Kidney (tissue), 14 donors: ENCODE results near the gene AK9. TPM values are rescaled to one million over a fixed set of nuclear protein-coding genes. Genes with fewer than 3 reads are reported as not detected.

Source experiments
- DNase-seq, 5 donors: peaks; one replicate each; pipeline ENCODE4 v3.0.0-alpha.2; 2013 to 2020
- FAIRE-seq: peaks from 2 replicates; lab custom pipeline; 2012; peaks lifted over from hg19 to GRCh38; lab: Jason Lieb, UNC
- H3K27ac ChIP-seq, 2 donors: one replicate each; pipeline ENCODE4 v1.7.0; 2013; ENCODE audit warnings: low read depth in 2 of 2, low read length in 2 of 2, inconsistent platforms in 1 of 2
- H3K27me3 ChIP-seq: one replicate; pipeline ENCODE4 v1.7.1; 2013; ENCODE audit warnings: low read length, inconsistent platforms; ENCODE audit not compliant: control insufficient read depth, insufficient read depth
- H3K36me3 ChIP-seq, 3 donors: one replicate each; pipeline versions ENCODE4 v1.7.0 to v1.7.1; 2013; ENCODE audit warnings: low read length in 3 of 3, control low read depth in 1 of 3, inconsistent platforms in 1 of 3; ENCODE audit not compliant: insufficient read depth in 3 of 3, control insufficient read depth in 2 of 3
- H3K4me1 ChIP-seq, 3 donors: one replicate each; pipeline versions ENCODE4 v1.7.0 to v1.7.1; 2013; ENCODE audit warnings: low read length in 3 of 3, inconsistent platforms in 1 of 3, low read depth in 1 of 3; ENCODE audit not compliant: control insufficient read depth in 2 of 3, insufficient read depth in 2 of 3
- H3K4me3 ChIP-seq, 3 donors: one replicate each; pipeline versions ENCODE4 v1.7.0 to v1.8.1; 2013; ENCODE audit warnings: low read length in 3 of 3, control low read depth in 1 of 3, inconsistent platforms in 1 of 3
- H3K9ac ChIP-seq, 3 donors: one replicate each; pipeline versions ENCODE4 v1.7.0 to v1.7.1; 2013; ENCODE audit warnings: low read length in 3 of 3, control low read depth in 1 of 3, inconsistent platforms in 1 of 3
- H3K9me3 ChIP-seq, 3 donors: one replicate each; pipeline versions ENCODE4 v1.7.0 to v1.7.1; 2013; ENCODE audit warnings: low read length in 3 of 3, control low read depth in 1 of 3, inconsistent platforms in 1 of 3; ENCODE audit not compliant: control insufficient read depth in 2 of 3, insufficient read depth in 1 of 3
- CTCF ChIP-seq: IDR thresholded peaks from 3 replicates; pipeline ENCODE4 v1.5.1; 2012; ENCODE audit warnings: mild to moderate bottlenecking, moderate library complexity, borderline replicate concordance; ENCODE audit not compliant: insufficient read depth; ENCODE audit errors: extremely low read depth
- intact Hi-C: fragments of 100-400 bp; cut with DNase I; formaldehyde crosslinking; loops from one replicate; pipeline ENCODE4 v1.11.1; 2022
- polyA plus RNA-seq: library from polyadenylated mRNA; stranded (reverse); fragments of 350-450 nt; fragmentation: Illumina TruSeq; extraction: RNeasy Lipid Tissue Mini Kit (QIAGEN cat#74804); gene quantifications from one replicate; pipeline ENCODE4 v1.2.3, GENCODE V29; 2014; ENCODE audit warnings: low read depth, low replicate concordance; ENCODE audit not compliant: insufficient read depth
- total RNA-seq: library from RNA; stranded (reverse); fragmentation: NEBNext Ultra II Directional; extraction: Animal tissue kit (Norgen Biotek cat#: 25700); gene quantifications from one replicate; pipeline ENCODE4 v1.2.1, GENCODE V29; 2021
- donor health status: control.
- donor health status: control.
- donor health status: control.
- donor health status: control.
- donor health status: control.
- donor health status: DM: yes; HTN: yes; CAD: no.
- donor health status: Normal renal cell carcinoma (clear cell type).

AK9 gene
- total and polyA plus RNA-seq, 2 donors from 2014 or later, result 4.6 to 10.9 TPM

- intact Hi-C loops, result no loop called here
- Histone ChIP-seq H3K9ac (no peak overlapping the region), H3K27ac (no peak overlapping the region), H3K36me3 (no peaks in the 10 kb centered on the region), H3K4me3 (no peak overlapping the region), H3K4me1 (no peaks in the 10 kb centered on the region), H3K9me3 (no peaks in the 10 kb centered on the region), H3K27me3 (no peaks in the 10 kb centered on the region)
- DNase-seq (no peak), FAIRE-seq (no peak)
- no peak for TF ChIP-seq CTCF
These were observed 14.3 kb downstream of the AK9 start for GRCh38 chr6:109676724-109677123.

GRCh38 chr6:109672839-109673238, 18.2 kb downstream of the AK9 start:
- intact Hi-C loops, result no loop called here
- Histone ChIP-seq H3K4me3 (no peak overlapping the region), H3K9ac (no peak overlapping the region), H3K9me3 (no peaks in the 10 kb centered on the region), H3K36me3 (no peaks in the 10 kb centered on the region), H3K4me1 (no peaks in the 10 kb centered on the region), H3K27me3 (no peaks in the 10 kb centered on the region), H3K27ac (no peak overlapping the region)
- FAIRE-seq (no peak), DNase-seq (no peak)
- TF ChIP-seq CTCF, result no peak

- intact Hi-C loops, result no loop called here
These were observed 18.8 kb downstream of the AK9 start for GRCh38 chr6:109672175-109672574.

More at GRCh38 chr6:109672175-109672574, 18.8 kb downstream of the AK9 start:
- no peak for TF ChIP-seq CTCF
- DNase-seq (no peak), FAIRE-seq (no peak)
- H3K9me3 ChIP-seq, result no peaks in the 10 kb centered on the region
- H3K4me3 ChIP-seq, result no peak overlapping the region
- no peaks in the 10 kb centered on the region for H3K27me3 ChIP-seq
- H3K36me3 ChIP-seq, result no peaks in the 10 kb centered on the region
- H3K9ac ChIP-seq, result no peak overlapping the region
- no peak overlapping the region for H3K27ac ChIP-seq
- H3K4me1 ChIP-seq, result no peaks in the 10 kb centered on the region
